NCI-H2196 (cell line): ENCODE data around the gene IRF4.

ENCODE experiments used
- DNase-seq: peaks from one replicate; lab custom pipeline; 2025; ENCODE audit not compliant: unreplicated experiment; lab: John Stamatoyannopoulos, UW

IRF4 gene

DNA sequence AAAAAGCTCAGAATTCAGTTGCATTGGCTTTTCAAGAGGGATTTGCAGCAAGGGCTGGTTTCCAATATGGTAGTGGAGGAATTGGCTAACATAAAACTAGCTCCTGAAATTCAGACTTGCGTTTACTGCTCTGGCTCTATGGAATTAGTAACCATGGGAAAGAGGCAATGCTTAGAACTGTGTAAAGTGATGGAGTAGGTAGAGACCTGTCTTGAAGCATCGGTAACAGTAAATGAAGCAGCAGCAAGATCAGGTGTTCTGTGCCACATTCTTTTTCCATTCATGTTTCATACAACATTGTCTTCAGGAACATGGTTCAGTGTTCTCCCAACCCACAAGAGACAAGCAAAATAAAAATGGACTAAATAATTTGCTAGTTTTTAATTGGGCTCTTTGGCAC lies 6.5 kb downstream of the IRF4 start:
- no peak for DNase-seq

DNA sequence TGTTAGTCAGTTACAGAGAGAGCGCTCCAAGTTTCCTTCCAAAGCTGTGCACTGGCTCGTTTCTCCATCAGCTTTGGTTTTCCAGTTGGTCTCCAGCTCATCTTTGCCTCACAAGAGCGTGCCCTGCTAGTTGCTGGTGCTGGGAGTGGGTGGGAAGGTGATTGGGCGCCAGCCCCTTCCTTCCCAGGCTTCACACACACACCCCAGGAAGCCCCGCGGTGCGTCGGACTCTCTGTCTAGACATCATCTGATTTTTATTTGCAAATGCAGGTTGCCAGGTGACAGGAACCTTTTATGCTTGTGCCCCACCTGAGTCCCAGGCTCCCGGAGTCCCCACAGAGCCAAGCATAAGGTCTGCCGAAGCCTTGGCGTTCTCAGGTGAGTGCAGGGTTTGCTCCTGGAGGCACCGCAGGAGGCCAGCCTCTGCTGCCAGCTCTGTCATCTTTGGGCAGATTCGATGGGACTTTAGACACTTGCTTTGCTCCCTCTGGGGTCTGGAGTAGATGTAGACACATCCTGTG lies 7.1 kb downstream of the IRF4 start:
- no peak for DNase-seq

DNA sequence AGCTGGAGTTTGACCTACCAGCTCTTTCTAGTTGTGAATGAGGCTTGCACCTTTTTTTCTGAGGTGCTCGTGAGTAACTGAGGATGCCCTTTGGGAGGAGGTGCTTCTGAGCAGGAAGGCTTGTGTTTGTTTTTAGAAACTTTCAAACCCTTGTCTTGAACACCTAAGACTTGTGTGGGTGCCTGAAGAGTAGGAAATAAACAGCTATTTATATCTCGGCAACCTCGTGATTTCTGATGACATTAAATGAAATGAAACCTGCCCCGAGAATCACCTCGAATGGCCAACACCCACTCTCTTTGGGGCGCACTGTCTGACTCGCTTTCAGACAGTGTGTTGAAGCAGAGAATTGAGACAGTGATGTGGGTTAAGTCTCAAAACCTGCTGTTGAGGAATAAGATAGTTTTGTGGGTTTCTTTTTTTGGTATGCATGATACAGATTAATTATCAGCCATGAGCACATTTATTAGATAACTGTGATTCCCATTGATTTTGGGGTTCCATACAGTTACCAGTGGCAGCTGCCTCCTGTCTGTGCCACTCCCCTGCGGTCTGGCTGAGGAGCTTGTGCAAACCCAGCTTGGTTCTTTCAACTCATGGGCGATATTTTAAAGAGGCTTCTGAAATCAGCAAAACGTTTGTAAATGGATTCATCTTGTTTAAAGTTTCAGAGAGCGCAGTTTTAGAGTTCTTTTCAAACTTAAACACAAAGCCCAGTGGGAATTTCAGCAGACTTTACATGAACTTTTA lies 8.4 kb downstream of the IRF4 start:
- no peak for DNase-seq

DNA sequence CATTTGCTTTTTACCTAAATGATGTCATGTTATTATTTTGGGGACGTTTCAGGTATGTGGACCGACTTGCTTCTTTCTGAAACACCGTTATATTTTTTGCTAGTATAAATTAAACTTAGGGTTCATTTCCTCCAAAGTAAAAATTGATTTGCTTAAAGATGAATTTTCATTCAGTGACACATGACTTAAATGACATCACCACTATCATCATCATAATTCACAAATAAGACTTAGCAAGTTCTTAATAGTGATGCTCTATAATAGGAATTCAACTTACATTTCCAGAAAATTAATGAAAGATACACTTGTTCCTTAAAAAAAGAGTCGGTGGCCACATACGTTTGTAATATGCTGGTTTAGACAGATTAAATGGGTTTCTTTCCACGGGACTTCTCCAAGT lies 9.3 kb downstream of the IRF4 start:
- no peak for DNase-seq

DNA sequence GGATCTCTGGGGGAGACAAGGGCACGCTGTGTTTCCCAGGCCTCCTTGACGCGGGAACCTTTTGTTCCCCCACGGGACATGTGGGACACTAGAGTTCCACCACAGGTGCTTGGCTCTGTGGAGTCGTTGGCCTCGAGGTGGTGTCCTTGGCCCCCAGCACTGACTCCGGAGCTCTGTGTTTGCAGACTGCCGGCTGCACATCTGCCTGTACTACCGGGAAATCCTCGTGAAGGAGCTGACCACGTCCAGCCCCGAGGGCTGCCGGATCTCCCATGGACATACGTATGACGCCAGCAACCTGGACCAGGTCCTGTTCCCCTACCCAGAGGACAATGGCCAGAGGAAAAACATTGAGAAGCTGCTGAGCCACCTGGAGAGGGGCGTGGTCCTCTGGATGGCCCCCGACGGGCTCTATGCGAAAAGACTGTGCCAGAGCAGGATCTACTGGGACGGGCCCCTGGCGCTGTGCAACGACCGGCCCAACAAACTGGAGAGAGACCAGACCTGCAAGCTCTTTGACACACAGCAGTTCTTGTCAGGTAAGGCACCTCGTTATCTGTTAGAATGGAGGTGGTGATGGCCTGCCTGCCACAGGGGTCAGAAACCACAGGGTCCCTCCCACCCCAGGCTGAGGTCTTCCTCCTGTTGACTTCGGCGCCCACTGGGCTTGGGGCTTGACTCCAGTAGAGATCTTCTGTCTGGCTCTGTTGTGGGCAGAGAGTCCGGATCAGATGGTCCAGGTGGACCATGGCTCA lies 9.9 kb downstream of the IRF4 start:
- DNase-seq = no peak

DNA sequence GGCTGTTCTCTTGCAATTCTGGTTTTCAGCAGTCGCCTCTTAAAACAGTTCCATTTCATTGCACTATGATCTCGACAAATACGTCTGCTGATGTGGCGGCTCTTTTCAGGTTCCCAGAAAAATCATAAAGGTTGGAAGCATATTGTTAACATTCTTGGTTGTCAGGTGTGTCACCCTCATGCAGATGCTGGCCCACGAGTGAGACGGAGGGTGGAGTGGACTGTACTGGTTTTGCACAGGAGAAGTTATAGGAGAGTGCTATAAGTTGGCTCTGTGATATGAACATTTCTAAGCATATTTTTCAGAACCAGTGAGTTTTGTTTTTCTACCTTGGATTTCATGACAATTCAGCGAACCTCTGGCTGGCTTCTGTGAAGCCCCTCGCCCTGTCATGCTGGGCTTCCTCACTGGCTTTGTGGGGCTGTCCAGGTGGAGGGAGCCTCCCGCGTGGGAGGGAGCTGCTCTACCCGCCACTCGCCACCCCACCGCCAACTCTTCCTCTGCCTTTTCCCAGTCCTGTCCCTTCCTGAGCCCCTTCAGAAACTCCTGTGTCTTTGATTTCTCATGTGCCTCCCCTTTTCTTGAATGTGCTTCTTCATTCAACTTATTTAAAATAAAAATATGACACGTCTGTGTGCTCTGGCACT lies 10.6 kb downstream of the IRF4 start:
- no peak for DNase-seq

DNA sequence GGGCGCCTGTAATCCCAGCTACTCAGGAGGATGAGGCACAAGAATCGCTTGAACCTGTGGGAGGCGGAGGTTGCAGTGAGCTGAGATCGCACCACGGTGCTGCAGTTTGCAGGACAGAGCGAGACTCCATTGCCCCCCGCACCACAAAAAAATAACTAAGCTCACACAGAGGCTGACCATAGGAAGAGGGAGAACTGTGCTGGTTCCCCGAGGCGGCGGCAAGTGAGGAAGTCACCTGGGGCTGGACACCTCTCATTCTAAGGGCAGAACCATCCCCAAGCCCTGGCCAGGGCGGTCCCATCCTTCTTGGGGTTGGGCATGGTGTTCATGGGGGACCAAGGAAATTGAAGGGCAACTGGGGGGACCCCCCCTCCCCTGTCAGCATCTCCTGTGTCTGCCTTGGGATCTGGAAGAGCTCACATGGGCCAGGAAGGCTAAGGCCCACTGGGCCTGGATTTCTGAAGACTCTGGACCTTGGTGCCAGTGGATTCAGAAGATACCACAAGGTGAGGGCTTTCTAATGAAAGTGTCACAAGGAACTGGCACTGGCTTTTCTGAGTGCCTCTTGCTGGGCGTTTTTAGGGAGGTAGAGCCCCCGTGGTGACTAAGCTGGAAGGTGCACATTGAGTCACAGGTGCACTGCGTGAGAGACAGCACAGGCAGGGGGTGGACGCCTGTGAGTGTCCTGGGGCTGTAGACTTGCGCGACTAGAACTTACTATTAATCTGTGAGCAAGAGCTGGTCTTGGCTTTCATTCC lies 11.5 kb downstream of the IRF4 start:
- no peak for DNase-seq

DNA sequence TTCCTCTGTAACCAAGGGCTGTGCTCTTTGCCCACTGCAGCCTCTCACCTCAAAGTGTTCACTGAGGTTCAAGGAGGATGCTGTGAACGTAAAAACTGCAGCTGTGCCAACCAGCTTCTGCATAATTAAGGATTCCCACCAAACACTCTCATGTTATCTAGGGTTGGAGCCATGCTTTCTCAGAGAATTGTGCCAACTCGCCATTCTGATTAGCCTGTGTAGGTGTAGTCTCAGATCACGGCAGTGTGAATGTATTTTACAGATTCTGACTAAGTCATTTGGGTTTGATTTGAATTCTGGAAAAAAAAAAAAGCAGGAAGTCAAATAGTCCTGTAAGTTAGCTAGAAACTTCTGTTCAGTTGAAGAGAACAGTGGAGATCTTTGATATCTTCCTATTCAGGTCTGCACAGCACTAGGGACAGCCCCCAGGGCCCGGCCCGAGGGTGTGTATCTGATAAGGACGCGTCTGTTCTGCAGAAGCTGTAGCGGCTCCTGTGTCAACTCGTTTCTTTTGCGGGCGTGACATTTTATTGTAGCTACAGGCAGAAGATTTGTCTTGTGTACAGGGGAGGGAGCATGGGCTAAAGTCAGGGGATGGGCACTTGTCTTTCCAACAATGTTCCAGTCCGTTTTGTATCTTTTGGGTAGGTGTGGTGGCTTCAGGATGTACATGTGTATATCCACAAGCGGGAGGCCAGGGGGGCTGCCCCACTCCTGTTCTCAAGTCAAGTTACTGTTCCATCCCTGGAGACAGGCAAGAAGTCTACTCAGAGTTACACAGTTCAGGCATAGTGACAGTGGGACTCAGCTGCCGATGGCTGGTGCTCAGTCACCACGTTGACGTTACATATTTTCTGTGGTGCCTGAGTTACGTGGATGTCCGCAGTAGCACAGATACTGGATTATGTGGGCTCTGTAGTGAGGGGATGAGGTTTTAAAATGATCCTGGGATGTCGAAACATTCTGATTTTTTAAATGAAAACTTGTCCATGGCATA lies 12.4 kb downstream of the IRF4 start:
- DNase-seq = no peak

DNA sequence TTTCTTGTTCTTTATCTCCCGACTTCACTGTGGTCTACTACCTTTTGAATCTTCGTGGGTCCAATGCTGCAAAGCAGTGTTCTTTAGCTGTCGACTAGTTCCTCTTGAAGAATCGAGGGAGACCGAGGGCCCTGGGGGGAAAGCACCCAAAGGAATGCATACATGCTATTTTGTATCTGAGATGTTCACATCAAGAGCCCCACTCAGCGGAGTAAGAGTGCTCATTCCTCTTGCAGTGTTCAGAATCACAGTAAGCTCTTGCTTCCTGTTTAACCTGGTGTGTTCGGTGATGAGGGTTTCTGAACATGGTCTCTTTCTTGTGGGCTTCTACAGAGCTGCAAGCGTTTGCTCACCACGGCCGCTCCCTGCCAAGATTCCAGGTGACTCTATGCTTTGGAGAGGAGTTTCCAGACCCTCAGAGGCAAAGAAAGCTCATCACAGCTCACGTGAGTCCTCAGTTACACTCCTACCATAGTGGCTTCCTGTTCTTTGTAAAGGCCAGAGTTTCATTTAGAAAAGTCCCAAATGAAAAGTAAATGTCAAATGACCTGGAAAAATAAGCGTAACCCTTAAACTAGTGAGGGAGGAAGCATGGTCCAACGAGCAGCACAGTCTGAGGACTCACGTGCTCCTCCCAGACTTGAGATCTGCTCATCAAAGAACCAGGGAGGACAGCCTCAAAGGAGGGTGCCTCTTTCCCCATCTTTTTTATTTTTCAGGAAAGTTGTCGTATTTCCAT lies 13.3 kb downstream of the IRF4 start:
- no peak for DNase-seq

DNA sequence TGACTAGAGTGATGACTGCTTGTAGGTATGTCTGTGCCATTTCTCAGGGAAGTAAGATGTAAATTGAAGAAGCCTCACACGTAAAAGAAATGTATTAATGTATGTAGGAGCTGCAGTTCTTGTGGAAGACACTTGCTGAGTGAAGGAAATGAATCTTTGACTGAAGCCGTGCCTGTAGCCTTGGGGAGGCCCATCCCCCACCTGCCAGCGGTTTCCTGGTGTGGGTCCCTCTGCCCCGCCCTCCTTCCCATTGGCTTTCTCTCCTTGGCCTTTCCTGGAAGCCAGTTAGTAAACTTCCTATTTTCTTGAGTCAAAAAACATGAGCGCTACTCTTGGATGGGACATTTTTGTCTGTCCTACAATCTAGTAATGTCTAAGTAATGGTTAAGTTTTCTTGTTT lies 16.6 kb downstream of the IRF4 start:
- DNase-seq = no peak

DNA sequence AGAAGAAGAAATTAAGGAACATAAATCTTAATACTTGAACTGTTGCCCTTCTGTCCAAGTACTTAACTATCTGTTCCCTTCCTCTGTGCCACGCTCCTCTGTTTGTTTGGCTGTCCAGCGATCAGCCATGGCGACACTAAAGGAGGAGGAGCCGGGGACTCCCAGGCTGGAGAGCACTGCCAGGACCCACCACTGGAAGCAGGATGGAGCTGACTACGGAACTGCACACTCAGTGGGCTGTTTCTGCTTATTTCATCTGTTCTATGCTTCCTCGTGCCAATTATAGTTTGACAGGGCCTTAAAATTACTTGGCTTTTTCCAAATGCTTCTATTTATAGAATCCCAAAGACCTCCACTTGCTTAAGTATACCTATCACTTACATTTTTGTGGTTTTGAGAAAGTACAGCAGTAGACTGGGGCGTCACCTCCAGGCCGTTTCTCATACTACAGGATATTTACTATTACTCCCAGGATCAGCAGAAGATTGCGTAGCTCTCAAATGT lies 17.1 kb downstream of the IRF4 start:
- DNase-seq = no peak

DNA sequence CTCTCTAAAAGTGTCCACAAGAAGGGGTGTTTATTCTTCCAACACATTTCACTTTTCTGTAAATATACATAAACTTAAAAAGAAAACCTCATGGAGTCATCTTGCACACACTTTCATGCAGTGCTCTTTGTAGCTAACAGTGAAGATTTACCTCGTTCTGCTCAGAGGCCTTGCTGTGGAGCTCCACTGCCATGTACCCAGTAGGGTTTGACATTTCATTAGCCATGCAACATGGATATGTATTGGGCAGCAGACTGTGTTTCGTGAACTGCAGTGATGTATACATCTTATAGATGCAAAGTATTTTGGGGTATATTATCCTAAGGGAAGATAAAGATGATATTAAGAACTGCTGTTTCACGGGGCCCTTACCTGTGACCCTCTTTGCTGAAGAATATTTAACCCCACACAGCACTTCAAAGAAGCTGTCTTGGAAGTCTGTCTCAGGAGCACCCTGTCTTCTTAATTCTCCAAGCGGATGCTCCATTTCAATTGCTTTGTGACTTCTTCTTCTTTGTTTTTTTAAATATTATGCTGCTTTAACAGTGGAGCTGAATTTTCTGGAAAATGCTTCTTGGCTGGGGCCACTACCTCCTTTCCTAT lies 17.9 kb downstream of the IRF4 start:
- no peak for DNase-seq

DNA sequence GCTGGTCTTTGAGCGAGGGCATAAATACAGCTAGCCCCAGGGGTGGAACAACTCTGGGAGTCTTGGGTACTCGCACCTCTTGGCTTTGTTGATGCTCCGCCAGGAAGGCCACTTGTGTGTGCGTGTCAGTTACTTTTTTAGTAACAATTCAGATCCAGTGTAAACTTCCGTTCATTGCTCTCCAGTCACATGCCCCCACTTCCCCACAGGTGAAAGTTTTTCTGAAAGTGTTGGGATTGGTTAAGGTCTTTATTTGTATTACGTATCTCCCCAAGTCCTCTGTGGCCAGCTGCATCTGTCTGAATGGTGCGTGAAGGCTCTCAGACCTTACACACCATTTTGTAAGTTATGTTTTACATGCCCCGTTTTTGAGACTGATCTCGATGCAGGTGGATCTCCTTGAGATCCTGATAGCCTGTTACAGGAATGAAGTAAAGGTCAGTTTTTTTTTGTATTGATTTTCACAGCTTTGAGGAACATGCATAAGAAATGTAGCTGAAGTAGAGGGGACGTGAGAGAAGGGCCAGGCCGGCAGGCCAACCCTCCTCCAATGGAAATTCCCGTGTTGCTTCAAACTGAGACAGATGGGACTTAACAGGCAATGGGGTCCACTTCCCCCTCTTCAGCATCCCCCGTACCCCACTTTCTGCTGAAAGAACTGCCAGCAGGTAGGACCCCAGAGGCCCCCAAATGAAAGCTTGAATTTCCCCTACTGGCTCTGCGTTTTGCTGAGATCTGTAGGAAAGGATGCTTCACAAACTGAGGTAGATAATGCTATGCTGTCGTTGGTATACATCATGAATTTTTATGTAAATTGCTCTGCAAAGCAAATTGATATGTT lies 19.2 kb downstream of the IRF4 start:
- DNase-seq = no peak

DNA sequence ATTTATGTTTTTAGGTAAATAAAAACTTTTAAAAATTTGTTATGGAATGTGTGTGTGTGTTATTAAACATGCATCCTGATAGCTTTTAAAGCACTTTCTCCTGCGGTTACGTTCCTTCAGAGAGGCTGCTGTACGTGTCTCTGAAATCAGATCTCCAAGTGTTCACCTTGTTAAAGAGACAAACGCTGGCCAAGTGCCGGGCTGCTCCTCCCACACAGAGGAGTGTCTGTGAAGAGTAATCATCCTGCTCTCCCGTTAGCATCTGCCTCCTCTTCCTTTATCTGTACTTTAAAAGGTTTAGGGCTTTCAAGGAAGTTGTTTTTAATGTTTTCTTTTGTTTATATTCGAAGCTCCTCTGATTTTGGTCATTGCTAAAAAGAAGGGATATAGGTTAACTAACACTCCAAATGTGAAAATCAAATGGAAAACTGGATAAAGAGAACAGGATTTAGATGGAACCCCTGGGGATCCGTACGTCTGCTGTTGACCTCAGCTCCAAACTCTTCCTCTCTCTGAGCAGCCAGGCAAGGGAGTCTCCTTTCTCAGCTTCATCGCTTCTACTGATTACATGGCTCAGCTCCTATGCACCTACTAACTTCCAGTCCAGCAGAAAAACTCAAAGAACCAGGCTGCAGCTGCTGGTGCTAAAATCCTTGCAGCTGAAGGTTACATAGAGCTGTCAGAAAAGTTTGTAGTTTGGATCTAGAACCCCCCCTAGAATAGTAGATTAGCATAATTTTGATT lies 20.0 kb downstream of the IRF4 start:
- DNase-seq = peak; percentile 17

DNA sequence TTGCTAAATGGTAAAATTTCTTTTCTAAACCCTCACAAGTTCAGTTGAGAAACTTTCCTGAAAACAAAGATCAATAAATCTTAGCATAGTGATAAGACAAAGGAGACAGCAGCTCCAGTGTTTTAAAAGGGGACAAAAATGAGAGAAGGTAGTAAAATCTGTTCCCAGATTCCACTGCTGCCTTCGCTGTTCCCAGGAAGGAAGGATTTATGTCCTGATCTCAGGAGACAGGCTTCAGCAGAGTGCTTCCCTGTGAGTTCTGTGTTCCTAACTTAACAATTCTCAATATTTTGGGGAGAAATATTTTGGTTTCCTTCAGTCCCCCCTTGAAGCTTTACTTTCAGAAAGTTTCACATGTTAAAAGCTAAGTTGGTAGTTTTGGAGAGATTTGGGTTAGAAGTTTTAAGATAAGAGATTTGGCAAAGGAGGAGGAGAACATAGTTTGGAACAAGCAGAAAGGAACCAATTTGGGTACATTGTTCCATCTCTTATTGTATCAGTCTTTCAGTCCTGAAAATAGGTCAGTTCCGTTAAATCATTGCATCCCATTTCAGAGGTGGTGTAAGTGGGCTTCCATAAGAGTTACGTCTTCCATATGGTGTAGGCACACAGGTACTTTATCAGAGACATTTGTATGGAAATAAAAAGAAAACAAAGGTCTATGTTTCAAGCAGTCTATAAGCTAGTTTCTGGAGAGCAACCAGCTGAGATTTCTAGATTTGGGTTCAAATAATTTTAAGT lies 20.8 kb downstream of the IRF4 start:
- no peak for DNase-seq

DNA sequence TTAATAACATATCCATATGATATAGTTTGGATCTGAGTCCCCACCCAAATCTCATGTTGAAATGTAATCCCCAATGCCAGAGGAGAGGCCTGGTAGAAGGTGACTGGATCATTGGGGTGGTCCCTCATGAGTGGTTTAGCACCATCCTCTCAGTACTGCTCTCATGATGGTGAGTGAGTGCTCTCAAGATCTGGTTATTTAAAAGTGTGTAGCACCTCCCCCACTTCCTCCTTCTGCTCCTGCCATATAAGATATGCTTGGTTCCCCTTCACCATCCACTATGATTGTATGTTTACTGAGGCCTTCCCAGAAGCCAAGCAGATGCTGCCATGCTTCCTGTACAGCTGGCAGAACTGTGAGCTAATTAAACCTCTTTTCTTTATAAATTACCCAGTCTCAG lies 22.9 kb downstream of the IRF4 start:
- no peak for DNase-seq
